GM23338 (cell line): ENCODE measurements around the gene FABP6.

ENCODE experiments used
- CREB1 ChIP-seq: fragments of 250-450 bp; sonication (Bioruptor Pico); IDR thresholded peaks from 2 replicates; pipeline ENCODE4 v1.5.0; 2020; ENCODE audit warnings: low read depth, mild to moderate bottlenecking, moderate library complexity
- EZH2 ChIP-seq: fragments of 200-600 bp; sonication (generic); IDR thresholded peaks from one replicate; pipeline ENCODE4 v1.8.0; 2017; ENCODE audit warnings: antibody characterized with exemption, mild to moderate bottlenecking, low read depth; ENCODE audit not compliant: unreplicated experiment
- EZH2phosphoT487 ChIP-seq: fragments of 200-600 bp; sonication (generic); IDR thresholded peaks from one replicate; pipeline ENCODE4 v1.8.1; 2018; ENCODE audit warnings: antibody characterized with exemption; ENCODE audit not compliant: unreplicated experiment
- JUNB ChIP-seq: IDR thresholded peaks from one replicate; pipeline ENCODE4 v1.6.1; 2016; ENCODE audit warnings: antibody characterized with exemption; ENCODE audit not compliant: unreplicated experiment
- NANOG ChIP-seq: IDR thresholded peaks from 2 replicates; pipeline ENCODE4 v1.6.1; 2016; ENCODE audit warnings: antibody characterized with exemption, borderline replicate concordance
- POLR2AphosphoS5 ChIP-seq: IDR thresholded peaks from 2 replicates; pipeline ENCODE4 v1.6.1; 2016; ENCODE audit warnings: antibody characterized with exemption, low read depth
- STAT1 ChIP-seq: IDR thresholded peaks from one replicate; pipeline ENCODE4 v1.6.1; 2016; ENCODE audit warnings: antibody characterized with exemption; ENCODE audit not compliant: unreplicated experiment
- ZNF114 ChIP-seq: fragments of 250-450 bp; sonication (Bioruptor Pico); IDR thresholded peaks from 2 replicates; pipeline ENCODE4 v1.5.0; 2020; ENCODE audit warnings: mild to moderate bottlenecking, moderate library complexity
- ZNF331 ChIP-seq: fragments of 250-450 bp; sonication (Bioruptor Pico); IDR thresholded peaks from 2 replicates; pipeline ENCODE4 v1.5.0; 2020; ENCODE audit warnings: low read depth, mild to moderate bottlenecking, moderate library complexity
- TF ChIP-seq, protein P1 (sequence below), 2 experiments: fragments of 200-600 bp in 1 of 2; sonication (generic) in 1 of 2; conservative IDR thresholded peaks; 2 replicates each; pipeline versions ENCODE4 v1.5.1 to v1.6.1; 2016 to 2017; ENCODE audit warnings: antibody characterized with exemption in 2 of 2, low read depth in 2 of 2, mild to moderate bottlenecking in 2 of 2, moderate library complexity in 1 of 2
- TF ChIP-seq, protein P2 (sequence below): IDR thresholded peaks from one replicate; pipeline ENCODE4 v1.6.1; 2018; ENCODE audit warnings: antibody characterized with exemption; ENCODE audit not compliant: unreplicated experiment
- TF ChIP-seq, protein P3 (sequence below): IDR thresholded peaks from 2 replicates; pipeline ENCODE4 v1.6.1; 2016; ENCODE audit warnings: antibody characterized with exemption
- TF ChIP-seq, protein P4 (sequence below): fragments of 250-450 bp; sonication (Bioruptor Pico); IDR thresholded peaks from 2 replicates; pipeline ENCODE4 v1.5.0; 2020; ENCODE audit warnings: mild to moderate bottlenecking, moderate library complexity

DNA sequence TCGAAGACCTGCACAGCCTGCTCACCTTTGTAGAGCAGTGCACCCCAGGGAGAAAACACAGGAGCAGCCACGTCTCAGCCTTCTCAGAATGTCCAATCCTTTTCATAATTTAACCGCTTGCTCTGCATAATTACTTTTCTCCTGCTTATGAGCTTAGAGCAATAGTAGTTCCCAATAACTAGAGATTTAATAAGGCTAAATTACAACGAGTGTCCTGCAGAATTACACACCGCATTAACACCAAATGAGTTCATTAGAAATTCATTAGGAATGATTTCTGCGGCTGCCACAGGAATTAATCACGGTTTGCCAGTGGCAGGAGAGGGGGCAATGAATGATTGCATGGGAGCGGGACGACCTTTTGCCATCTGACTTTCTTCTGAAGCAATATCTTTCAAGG is 18.7 kb upstream of the FABP6 start:
- TF ChIP-seq, protein P1, sequence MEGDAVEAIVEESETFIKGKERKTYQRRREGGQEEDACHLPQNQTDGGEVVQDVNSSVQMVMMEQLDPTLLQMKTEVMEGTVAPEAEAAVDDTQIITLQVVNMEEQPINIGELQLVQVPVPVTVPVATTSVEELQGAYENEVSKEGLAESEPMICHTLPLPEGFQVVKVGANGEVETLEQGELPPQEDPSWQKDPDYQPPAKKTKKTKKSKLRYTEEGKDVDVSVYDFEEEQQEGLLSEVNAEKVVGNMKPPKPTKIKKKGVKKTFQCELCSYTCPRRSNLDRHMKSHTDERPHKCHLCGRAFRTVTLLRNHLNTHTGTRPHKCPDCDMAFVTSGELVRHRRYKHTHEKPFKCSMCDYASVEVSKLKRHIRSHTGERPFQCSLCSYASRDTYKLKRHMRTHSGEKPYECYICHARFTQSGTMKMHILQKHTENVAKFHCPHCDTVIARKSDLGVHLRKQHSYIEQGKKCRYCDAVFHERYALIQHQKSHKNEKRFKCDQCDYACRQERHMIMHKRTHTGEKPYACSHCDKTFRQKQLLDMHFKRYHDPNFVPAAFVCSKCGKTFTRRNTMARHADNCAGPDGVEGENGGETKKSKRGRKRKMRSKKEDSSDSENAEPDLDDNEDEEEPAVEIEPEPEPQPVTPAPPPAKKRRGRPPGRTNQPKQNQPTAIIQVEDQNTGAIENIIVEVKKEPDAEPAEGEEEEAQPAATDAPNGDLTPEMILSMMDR (conservative IDR thresholded peaks at IDR 0.05; ENCODE audit: low read depth in 2 of 2): no peak
- TF ChIP-seq POLR2AphosphoS5 (no peak), EZH2 (no peak), ZNF114 (CRISPR knock-in tag) (no peak), EZH2phosphoT487 (no peak), CREB1 (CRISPR knock-in tag) (no peak), ZNF331 (CRISPR knock-in tag) (no peak), STAT1 (no peak), JUNB (no peak), NANOG (no peak)
- TF ChIP-seq, protein P2, sequence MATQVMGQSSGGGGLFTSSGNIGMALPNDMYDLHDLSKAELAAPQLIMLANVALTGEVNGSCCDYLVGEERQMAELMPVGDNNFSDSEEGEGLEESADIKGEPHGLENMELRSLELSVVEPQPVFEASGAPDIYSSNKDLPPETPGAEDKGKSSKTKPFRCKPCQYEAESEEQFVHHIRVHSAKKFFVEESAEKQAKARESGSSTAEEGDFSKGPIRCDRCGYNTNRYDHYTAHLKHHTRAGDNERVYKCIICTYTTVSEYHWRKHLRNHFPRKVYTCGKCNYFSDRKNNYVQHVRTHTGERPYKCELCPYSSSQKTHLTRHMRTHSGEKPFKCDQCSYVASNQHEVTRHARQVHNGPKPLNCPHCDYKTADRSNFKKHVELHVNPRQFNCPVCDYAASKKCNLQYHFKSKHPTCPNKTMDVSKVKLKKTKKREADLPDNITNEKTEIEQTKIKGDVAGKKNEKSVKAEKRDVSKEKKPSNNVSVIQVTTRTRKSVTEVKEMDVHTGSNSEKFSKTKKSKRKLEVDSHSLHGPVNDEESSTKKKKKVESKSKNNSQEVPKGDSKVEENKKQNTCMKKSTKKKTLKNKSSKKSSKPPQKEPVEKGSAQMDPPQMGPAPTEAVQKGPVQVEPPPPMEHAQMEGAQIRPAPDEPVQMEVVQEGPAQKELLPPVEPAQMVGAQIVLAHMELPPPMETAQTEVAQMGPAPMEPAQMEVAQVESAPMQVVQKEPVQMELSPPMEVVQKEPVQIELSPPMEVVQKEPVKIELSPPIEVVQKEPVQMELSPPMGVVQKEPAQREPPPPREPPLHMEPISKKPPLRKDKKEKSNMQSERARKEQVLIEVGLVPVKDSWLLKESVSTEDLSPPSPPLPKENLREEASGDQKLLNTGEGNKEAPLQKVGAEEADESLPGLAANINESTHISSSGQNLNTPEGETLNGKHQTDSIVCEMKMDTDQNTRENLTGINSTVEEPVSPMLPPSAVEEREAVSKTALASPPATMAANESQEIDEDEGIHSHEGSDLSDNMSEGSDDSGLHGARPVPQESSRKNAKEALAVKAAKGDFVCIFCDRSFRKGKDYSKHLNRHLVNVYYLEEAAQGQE: no peak
- TF ChIP-seq, protein P3, sequence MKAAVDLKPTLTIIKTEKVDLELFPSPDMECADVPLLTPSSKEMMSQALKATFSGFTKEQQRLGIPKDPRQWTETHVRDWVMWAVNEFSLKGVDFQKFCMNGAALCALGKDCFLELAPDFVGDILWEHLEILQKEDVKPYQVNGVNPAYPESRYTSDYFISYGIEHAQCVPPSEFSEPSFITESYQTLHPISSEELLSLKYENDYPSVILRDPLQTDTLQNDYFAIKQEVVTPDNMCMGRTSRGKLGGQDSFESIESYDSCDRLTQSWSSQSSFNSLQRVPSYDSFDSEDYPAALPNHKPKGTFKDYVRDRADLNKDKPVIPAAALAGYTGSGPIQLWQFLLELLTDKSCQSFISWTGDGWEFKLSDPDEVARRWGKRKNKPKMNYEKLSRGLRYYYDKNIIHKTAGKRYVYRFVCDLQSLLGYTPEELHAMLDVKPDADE: no peak
- TF ChIP-seq, protein P4, sequence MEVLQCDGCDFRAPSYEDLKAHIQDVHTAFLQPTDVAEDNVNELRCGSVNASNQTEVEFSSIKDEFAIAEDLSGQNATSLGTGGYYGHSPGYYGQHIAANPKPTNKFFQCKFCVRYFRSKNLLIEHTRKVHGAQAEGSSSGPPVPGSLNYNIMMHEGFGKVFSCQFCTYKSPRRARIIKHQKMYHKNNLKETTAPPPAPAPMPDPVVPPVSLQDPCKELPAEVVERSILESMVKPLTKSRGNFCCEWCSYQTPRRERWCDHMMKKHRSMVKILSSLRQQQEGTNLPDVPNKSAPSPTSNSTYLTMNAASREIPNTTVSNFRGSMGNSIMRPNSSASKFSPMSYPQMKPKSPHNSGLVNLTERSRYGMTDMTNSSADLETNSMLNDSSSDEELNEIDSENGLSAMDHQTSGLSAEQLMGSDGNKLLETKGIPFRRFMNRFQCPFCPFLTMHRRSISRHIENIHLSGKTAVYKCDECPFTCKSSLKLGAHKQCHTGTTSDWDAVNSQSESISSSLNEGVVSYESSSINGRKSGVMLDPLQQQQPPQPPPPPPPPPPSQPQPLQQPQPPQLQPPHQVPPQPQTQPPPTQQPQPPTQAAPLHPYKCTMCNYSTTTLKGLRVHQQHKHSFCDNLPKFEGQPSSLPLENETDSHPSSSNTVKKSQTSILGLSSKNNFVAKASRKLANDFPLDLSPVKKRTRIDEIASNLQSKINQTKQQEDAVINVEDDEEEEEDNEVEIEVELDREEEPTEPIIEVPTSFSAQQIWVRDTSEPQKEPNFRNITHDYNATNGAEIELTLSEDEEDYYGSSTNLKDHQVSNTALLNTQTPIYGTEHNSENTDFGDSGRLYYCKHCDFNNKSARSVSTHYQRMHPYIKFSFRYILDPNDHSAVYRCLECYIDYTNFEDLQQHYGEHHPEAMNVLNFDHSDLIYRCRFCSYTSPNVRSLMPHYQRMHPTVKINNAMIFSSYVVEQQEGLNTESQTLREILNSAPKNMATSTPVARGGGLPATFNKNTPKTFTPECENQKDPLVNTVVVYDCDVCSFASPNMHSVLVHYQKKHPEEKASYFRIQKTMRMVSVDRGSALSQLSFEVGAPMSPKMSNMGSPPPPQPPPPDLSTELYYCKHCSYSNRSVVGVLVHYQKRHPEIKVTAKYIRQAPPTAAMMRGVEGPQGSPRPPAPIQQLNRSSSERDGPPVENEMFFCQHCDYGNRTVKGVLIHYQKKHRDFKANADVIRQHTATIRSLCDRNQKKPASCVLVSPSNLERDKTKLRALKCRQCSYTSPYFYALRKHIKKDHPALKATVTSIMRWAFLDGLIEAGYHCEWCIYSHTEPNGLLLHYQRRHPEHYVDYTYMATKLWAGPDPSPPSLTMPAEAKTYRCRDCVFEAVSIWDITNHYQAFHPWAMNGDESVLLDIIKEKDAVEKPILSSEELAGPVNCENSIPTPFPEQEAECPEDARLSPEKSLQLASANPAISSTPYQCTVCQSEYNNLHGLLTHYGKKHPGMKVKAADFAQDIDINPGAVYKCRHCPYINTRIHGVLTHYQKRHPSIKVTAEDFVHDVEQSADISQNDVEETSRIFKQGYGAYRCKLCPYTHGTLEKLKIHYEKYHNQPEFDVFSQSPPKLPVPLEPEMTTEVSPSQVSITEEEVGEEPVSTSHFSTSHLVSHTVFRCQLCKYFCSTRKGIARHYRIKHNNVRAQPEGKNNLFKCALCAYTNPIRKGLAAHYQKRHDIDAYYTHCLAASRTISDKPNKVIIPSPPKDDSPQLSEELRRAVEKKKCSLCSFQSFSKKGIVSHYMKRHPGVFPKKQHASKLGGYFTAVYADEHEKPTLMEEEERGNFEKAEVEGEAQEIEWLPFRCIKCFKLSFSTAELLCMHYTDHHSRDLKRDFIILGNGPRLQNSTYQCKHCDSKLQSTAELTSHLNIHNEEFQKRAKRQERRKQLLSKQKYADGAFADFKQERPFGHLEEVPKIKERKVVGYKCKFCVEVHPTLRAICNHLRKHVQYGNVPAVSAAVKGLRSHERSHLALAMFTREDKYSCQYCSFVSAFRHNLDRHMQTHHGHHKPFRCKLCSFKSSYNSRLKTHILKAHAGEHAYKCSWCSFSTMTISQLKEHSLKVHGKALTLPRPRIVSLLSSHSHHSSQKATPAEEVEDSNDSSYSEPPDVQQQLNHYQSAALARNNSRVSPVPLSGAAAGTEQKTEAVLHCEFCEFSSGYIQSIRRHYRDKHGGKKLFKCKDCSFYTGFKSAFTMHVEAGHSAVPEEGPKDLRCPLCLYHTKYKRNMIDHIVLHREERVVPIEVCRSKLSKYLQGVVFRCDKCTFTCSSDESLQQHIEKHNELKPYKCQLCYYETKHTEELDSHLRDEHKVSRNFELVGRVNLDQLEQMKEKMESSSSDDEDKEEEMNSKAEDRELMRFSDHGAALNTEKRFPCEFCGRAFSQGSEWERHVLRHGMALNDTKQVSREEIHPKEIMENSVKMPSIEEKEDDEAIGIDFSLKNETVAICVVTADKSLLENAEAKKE: no peak
